SH-SY5Y (cell line): ENCODE data around the gene SPTBN5.

Experiments
- GATA2 ChIP-seq: IDR thresholded peaks from 2 replicates; pipeline ENCODE4 v1.6.1; 2011; ENCODE audit warnings: mild to moderate bottlenecking, low read depth, low read length
- GATA3 ChIP-seq: IDR thresholded peaks from 2 replicates; pipeline ENCODE4 v1.6.1; 2011; ENCODE audit warnings: low read depth, mild to moderate bottlenecking, low read length, moderate library complexity

DNA sequence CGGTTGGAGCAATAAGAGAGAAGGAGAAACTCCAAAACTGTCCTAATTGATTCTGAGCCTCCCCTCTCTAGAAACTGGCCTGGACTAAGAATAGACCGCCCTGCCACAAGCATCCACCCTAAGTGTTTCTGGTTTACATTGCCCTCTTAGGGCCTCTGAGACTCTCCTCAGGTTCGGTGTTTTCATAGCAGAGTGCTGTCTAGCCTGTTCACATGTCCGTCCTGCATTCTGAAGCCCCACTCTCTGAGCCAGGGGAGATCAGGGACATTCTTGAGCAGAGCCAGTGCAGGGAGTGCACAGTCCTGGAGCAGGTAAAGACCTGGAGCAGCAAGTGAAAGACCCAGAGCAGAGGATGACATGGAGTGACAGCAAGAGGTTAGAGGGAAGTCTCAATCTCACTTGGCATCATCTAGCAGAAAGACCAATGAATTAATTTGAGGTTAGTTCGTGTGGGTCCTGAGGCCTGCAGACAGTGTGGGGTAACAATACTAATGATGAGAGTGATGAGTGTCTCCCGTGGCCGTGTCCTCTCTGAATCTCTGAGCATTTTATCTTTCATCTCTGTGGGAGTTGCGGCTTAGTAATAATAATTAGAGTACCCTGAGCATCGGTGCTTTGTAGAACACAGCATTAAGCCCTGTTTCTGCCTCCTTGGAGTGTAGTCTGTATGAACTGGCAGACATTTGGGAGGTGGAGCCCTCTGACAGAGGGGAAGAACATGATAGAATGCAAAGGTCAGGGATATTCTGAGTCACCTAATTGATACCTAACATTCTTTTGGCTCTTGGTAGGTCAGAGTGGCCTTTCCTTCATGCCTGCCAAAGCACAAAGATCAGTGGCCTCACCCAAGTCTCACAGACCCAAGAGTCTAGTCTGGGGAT, 95.0 kb downstream of the SPTBN5 start:
- TF ChIP-seq GATA2 (no peak), GATA3 (no peak)
